ENCODE results near the gene DMKN. TPM values are rescaled to one million over a fixed set of nuclear protein-coding genes. Genes with fewer than 3 reads are reported as not detected.

The DMKN gene
- total and polyA plus RNA-seq, 5 donors: 9.1 to 23.4 (median 20.4) TPM

DNA sequence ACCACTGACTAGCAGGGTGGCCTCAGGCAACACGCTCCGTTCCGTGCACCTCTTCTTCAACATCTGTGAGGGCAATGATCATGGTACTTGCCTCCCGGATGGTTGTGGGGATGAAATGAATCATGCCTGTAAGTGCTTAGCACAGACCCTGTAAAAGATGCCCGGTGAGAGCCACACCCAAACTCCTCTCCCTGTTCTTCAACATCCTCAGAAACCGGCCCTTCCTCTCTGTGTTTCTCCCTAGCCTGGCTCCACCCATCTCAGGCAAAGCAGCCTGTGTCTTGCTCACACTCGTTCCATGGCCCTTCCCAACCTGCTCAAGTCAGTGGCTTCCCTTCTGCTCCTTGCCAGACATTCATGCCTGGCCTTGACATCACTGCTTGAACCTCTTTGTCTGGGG lies 5.8 kb upstream of the DMKN start:
- ATAC-seq (no peak), DNase-seq (no peak)
- no peaks in the 10 kb centered on the region for H3K9me3 ChIP-seq (ENCODE audit: control insufficient read depth, low read length)
- no peaks in the 10 kb centered on the region for H3K4me1 ChIP-seq (ENCODE audit: control insufficient read depth, insufficient read depth, low read length)
- H3K4me3 ChIP-seq (ENCODE audit: low read length): no peak overlapping the region
- H3K27ac ChIP-seq (ENCODE audit: low read length): no peak overlapping the region
- intact Hi-C loops (cut with DNase I): loop anchor here in 1 of 4 donors (10.0 kb wide), 1 partner anchor 66 kb away; the partner anchor contains the start of gene PMIS2
- 65% methylated on average over 7 of the region's 7 CpGs for WGBS
- no peaks in the 10 kb centered on the region for H3K27me3 ChIP-seq (ENCODE audit: control insufficient read depth, insufficient read depth)

- no peaks in the 10 kb centered on the region for H3K9me3 ChIP-seq (ENCODE audit: control insufficient read depth, low read length)
- ATAC-seq (no peak), DNase-seq (peak in 1 of 3 donors; percentile 6)
- WGBS: 44% methylated on average over 6 of the region's 6 CpGs
- H3K27ac ChIP-seq (ENCODE audit: low read length): no peak overlapping the region
- H3K27me3 ChIP-seq (ENCODE audit: control insufficient read depth, insufficient read depth): no peaks in the 10 kb centered on the region
- no peak overlapping the region for H3K4me3 ChIP-seq (ENCODE audit: low read length)
- intact Hi-C loops (cut with DNase I): loop anchor here in 1 of 4 donors (10.0 kb wide), 1 partner anchor 66 kb away; the partner anchor contains the start of gene PMIS2
- H3K4me1 ChIP-seq (ENCODE audit: control insufficient read depth, insufficient read depth, low read length): no peaks in the 10 kb centered on the region
Observed at GRCh38 chr19:35518313-35518712, 4.9 kb upstream of the DMKN start.

- Histone ChIP-seq H3K27me3 (ENCODE audit: control insufficient read depth, insufficient read depth) (no peaks in the 10 kb centered on the region), H3K4me1 (ENCODE audit: control insufficient read depth, insufficient read depth, low read length) (no peaks in the 10 kb centered on the region), H3K4me3 (ENCODE audit: low read length) (no peak overlapping the region), H3K9me3 (ENCODE audit: control insufficient read depth, low read length) (no peaks in the 10 kb centered on the region), H3K27ac (ENCODE audit: low read length) (no peak overlapping the region)
- intact Hi-C loops (cut with DNase I): loop anchor here in 1 of 4 donors (10.0 kb wide), 1 partner anchor 67 kb away; the partner anchor contains the start of gene PMIS2
- WGBS: 82% methylated on average over 2 of the region's 2 CpGs
- peak in 1 of 3 donors; percentile 1 for DNase-seq
- no peak for ATAC-seq
Observed at GRCh38 chr19:35517342-35517741, 3.9 kb upstream of the DMKN start.

- no peak overlapping the region for H3K4me3 ChIP-seq (ENCODE audit: low read length)
- DNase-seq (no peak), ATAC-seq (no peak)
- H3K27me3 ChIP-seq (ENCODE audit: control insufficient read depth, insufficient read depth): no peaks in the 10 kb centered on the region
- H3K27ac ChIP-seq (ENCODE audit: low read length): no peak overlapping the region
- no peaks in the 10 kb centered on the region for H3K9me3 ChIP-seq (ENCODE audit: control insufficient read depth, low read length)
- H3K4me1 ChIP-seq (ENCODE audit: control insufficient read depth, insufficient read depth, low read length): no peaks in the 10 kb centered on the region
- 88% methylated on average over 3 of the region's 3 CpGs for WGBS
- intact Hi-C loops (cut with DNase I): loop anchor here in 1 of 4 donors (10.0 kb wide), 1 partner anchor 68 kb away; the partner anchor contains the start of gene PMIS2
Observed at GRCh38 chr19:35516310-35516709, 2.9 kb upstream of the DMKN start.

DNA sequence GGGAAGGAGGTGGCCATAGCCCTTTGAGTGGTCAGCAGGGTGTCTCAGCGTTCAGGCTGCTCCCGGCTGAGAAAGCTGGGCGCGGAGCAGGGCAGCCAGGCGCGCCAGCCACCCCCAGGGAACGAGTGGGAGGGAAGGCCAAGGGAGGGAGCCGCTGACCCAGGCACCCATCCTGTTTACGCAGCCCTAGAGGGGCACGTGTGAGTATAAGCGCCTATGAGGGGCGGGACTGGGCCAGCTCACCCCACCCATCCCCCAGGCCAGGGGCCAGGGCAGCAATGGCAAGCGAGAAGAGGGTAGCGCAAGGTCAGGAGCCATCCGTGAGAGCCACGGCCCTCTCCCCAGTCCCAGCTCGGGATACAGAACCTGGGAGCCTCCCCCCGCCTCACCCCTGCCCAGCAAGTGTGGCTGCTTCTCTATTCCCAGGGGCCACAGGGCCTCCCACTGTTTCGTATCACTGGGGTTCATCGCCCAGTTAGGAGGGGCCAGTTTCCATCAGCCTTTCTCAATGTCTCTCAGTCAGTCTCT lies 897 bp upstream of the DMKN start:
- H3K27me3 ChIP-seq (ENCODE audit: control insufficient read depth, insufficient read depth): no peaks in the 10 kb centered on the region
- H3K27ac ChIP-seq (ENCODE audit: low read length): no peak overlapping the region
- DNase-seq (no peak), ATAC-seq (peak in 1 of 2 donors; percentile 47)
- 19% methylated on average over 20 of the region's 20 CpGs for WGBS
- no peaks in the 10 kb centered on the region for H3K4me1 ChIP-seq (ENCODE audit: control insufficient read depth, insufficient read depth, low read length)
- intact Hi-C loops (cut with DNase I): loop anchor here in 1 of 4 donors (10.0 kb wide), 1 partner anchor 70 kb away; the partner anchor contains the start of gene PMIS2
- H3K9me3 ChIP-seq (ENCODE audit: control insufficient read depth, low read length): no peaks in the 10 kb centered on the region
- H3K4me3 ChIP-seq (ENCODE audit: low read length): no peak overlapping the region

- Histone ChIP-seq H3K27ac (ENCODE audit: low read length) (no peak overlapping the region), H3K4me1 (ENCODE audit: control insufficient read depth, insufficient read depth, low read length) (no peaks in the 10 kb centered on the region), H3K27me3 (ENCODE audit: control insufficient read depth, insufficient read depth) (no peaks in the 10 kb centered on the region), H3K4me3 (ENCODE audit: low read length) (no peak overlapping the region), H3K9me3 (ENCODE audit: control insufficient read depth, low read length) (no peaks in the 10 kb centered on the region)
- no peak for DNase-seq
- ATAC-seq: no peak
- intact Hi-C loops (cut with DNase I): loop anchor here in 1 of 4 donors (10.0 kb wide), 1 partner anchor 72 kb away; the partner anchor contains the start of gene PMIS2
- 65% methylated on average over 15 of the region's 15 CpGs for WGBS
Observed at GRCh38 chr19:35512831-35513627, 420 bp downstream of the DMKN start.

- WGBS: 75% methylated on average over 7 of the region's 7 CpGs
- intact Hi-C loops (cut with DNase I): loop anchor here in 1 of 4 donors (10.0 kb wide), 1 partner anchor 73 kb away; the partner anchor contains the start of gene PMIS2
- H3K9me3 ChIP-seq (ENCODE audit: control insufficient read depth, low read length): no peaks in the 10 kb centered on the region
- H3K4me3 ChIP-seq (ENCODE audit: low read length): no peak overlapping the region
- DNase-seq: no peak
- H3K27me3 ChIP-seq (ENCODE audit: control insufficient read depth, insufficient read depth): no peaks in the 10 kb centered on the region
- no peaks in the 10 kb centered on the region for H3K4me1 ChIP-seq (ENCODE audit: control insufficient read depth, insufficient read depth, low read length)
- H3K27ac ChIP-seq (ENCODE audit: low read length): no peak overlapping the region
- no peak for ATAC-seq
Observed at GRCh38 chr19:35511337-35511736, 2.1 kb downstream of the DMKN start.

DNA sequence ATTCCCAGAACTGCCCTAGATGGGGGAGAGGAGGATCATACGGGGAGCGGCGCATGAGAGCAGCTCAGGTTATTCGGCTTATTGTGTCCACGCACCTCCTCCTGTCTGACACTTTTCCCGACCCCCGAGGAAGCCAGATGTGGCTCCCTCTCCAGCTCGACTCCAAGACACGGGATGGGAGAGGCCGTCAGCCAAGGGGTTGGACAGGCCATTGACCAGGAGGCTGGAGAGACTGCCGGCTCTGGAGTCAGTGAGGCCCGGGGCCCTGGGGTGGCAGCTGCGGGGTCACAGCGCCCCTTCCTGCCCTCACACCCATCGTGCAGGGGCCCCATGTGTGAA lies 2.9 kb downstream of the DMKN start:
- DNase-seq (no peak), ATAC-seq (peak in 1 of 2 donors; percentile 19)
- H3K9me3 ChIP-seq (ENCODE audit: control insufficient read depth, low read length): no peaks in the 10 kb centered on the region
- H3K27ac ChIP-seq (ENCODE audit: low read length): no peak overlapping the region
- intact Hi-C loops (cut with DNase I): loop anchor here in 1 of 4 donors (10.0 kb wide), 1 partner anchor 74 kb away; the partner anchor contains the start of gene PMIS2
- H3K4me3 ChIP-seq (ENCODE audit: low read length): no peak overlapping the region
- H3K4me1 ChIP-seq (ENCODE audit: control insufficient read depth, insufficient read depth, low read length): no peaks in the 10 kb centered on the region
- H3K27me3 ChIP-seq (ENCODE audit: control insufficient read depth, insufficient read depth): no peaks in the 10 kb centered on the region
- WGBS: 7% methylated on average over 15 of the region's 15 CpGs

DNA sequence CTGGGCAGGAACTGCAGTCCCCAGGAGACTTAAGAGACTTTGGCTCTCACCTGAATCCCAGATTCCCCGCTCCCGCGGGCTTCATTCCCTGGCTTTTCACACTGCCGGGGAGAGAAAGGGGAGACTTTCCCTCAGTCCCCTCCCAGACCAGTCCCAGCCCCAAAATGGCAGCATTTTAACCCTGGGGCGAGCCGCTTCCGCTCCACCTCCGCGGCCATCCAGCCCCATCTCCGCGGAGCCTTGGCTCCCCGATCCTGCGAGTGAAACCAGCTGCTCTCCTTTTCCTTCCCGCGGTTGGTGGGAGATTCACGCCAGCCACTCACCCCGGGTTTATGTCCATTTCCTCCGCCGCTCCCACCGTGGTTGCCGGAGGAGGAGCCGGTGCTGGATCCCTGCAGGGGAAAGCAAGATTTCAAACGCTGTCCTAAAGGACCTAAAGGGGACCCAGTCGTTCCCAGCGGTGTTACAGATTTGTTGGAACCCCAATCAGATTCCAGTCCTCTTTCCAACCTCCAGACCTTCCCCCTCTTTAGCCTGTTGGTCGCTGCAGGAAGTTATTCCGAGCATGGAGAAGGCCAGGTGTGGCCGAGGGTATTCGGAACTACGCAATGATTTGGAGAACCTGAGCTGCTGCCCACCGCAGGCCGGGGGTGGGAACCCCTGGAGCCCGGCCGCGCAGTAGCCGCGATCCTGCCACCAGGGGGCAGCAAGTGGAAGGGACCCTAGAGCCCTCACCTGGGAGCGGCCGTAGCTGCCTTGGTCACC lies 3.4 kb downstream of the DMKN start:
- WGBS: under 1% methylated on average over 39 of the region's 39 CpGs
- Histone ChIP-seq H3K27me3 (ENCODE audit: control insufficient read depth, insufficient read depth) (no peaks in the 10 kb centered on the region), H3K4me1 (ENCODE audit: control insufficient read depth, insufficient read depth, low read length) (no peaks in the 10 kb centered on the region), H3K27ac (ENCODE audit: low read length) (no peak overlapping the region), H3K4me3 (ENCODE audit: low read length) (peak overlapping the region; percentile 29), H3K9me3 (ENCODE audit: control insufficient read depth, low read length) (no peaks in the 10 kb centered on the region)
- intact Hi-C loops (cut with DNase I): loop anchor here in 1 of 4 donors (10.0 kb wide), 1 partner anchor 75 kb away; the partner anchor contains the start of gene PMIS2
- DNase-seq (peak; percentile 77 to 91 (median 90)), ATAC-seq (peak; percentile 84 to 87)

GRCh38 chr19:35509018-35509652 lies 4.3 kb downstream of the DMKN start:
- Histone ChIP-seq H3K9me3 (ENCODE audit: control insufficient read depth, low read length) (no peaks in the 10 kb centered on the region), H3K27me3 (ENCODE audit: control insufficient read depth, insufficient read depth) (no peaks in the 10 kb centered on the region), H3K4me3 (ENCODE audit: low read length) (no peak overlapping the region), H3K4me1 (ENCODE audit: control insufficient read depth, insufficient read depth, low read length) (no peaks in the 10 kb centered on the region), H3K27ac (ENCODE audit: low read length) (no peak overlapping the region)
- whole genome bisulfite sequencing: 22% methylated on average over 12 of the region's 12 CpGs
- peak in 1 of 2 donors; percentile 51 for ATAC-seq
- DNase-seq: peak in 1 of 3 donors; percentile 59
- intact Hi-C loops (cut with DNase I): no loop called here
